ENCODE data around the gene FN1.

Gene FN1

DNA sequence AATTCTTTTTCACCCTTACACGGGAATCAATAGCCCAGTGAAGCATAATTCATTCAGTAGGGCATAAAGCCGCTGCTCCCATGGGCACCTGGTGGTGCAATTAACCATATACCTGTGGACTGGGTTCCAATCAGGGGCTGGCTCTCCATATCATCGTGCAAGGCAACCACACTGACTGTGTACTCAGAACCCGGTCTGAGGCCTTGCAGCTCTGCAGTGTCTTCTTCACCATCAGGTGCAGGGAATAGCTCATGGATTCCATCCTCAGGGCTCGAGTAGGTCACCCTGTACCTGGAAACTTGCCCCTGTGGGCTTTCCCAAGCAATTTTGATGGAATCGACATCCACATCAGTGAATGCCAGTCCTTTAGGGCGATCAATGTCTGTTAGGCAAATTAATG lies 55.2 kb downstream of the FN1 start:
- Mint-ChIP-seq H3K36me3 (peaks cover 2 to 3% of the 10 kb centered on the region in 2 donors), H3K27me3 (no peaks in the 10 kb centered on the region), H3K4me1 (no peaks in the 10 kb centered on the region), H3K27ac (no peak overlapping the region), H3K9me3 (no peaks in the 10 kb centered on the region), H3K4me3 (no peak overlapping the region)
- DNase-seq = no peak
- ATAC-seq (replicated peaks) = no peak

DNA sequence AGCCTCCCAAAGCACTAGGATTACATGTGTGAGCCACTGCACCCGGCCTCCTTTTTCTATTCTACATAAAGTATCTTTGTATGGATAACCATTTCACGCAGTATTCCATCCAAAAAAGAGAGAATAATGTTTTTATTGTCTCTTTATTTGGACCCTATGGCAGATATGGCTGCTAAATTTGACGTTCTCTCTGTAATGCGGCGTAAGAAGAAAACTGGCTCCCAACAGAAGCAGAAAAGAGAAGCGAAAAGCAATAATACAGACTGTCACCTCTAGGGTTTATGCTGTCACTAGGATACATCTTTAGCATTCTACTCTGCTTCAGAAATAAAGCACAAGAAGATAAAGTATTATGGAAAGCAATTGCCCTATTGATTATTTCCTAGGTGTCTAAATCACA lies 55.9 kb downstream of the FN1 start:
- DNase-seq (no peak), ATAC-seq (replicated peaks) (no peak)
- H3K27me3 Mint-ChIP-seq = no peaks in the 10 kb centered on the region
- H3K9me3 Mint-ChIP-seq = no peaks in the 10 kb centered on the region
- no peak overlapping the region for H3K4me3 Mint-ChIP-seq
- peaks cover 3% of the 10 kb centered on the region in 2 donors for H3K36me3 Mint-ChIP-seq
- no peaks in the 10 kb centered on the region for H3K4me1 Mint-ChIP-seq
- no peak overlapping the region for H3K27ac Mint-ChIP-seq

DNA sequence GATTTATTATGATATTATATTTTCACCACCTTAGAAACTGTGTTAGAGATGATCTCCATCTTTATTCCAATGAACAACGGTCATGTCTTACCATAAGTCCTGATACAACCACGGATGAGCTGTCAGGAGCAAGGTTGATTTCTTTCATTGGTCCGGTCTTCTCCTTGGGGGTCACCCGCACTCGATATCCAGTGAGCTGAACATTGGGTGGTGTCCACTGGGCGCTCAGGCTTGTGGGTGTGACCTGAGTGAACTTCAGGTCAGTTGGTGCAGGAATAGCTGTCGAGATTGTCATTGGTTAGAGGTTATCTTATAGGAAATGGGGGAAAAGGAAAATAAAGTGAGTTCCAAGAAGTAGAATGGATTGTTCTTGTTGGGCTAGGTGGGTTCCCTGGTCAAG lies 56.8 kb downstream of the FN1 start:
- DNase-seq = no peak
- ATAC-seq (replicated peaks) = no peak
- Mint-ChIP-seq H3K36me3 (peaks cover 12% of the 10 kb centered on the region in 2 donors), H3K9me3 (peaks cover 0 to 7% of the 10 kb centered on the region in 2 donors), H3K27me3 (no peaks in the 10 kb centered on the region), H3K4me1 (no peaks in the 10 kb centered on the region), H3K27ac (no peak overlapping the region), H3K4me3 (no peak overlapping the region)

DNA sequence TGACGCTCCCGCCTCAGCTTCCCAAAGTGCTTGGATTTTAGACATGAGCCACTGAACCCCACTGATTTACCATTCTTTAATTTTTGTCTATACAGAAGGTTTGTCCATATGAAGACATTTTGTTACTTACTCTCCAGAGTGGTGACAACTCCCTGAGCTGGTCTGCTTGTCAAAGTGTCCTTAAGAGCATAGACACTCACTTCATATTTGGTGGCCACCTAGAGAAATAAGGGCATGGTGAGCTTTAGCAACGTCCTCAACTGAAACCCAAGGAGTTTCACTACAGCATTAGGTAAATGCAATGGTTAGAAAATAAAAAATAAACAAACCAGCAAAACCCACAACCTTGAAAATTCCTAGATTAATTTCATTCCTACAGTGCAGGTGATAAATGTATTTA lies 57.8 kb downstream of the FN1 start:
- Mint-ChIP-seq H3K36me3 (peaks cover 18 to 22% of the 10 kb centered on the region in 2 donors), H3K27ac (no peak overlapping the region), H3K9me3 (peaks cover 0 to 7% of the 10 kb centered on the region in 2 donors), H3K4me1 (no peaks in the 10 kb centered on the region), H3K4me3 (no peak overlapping the region), H3K27me3 (no peaks in the 10 kb centered on the region)
- no peak for DNase-seq
- ATAC-seq (replicated peaks) = no peak

DNA sequence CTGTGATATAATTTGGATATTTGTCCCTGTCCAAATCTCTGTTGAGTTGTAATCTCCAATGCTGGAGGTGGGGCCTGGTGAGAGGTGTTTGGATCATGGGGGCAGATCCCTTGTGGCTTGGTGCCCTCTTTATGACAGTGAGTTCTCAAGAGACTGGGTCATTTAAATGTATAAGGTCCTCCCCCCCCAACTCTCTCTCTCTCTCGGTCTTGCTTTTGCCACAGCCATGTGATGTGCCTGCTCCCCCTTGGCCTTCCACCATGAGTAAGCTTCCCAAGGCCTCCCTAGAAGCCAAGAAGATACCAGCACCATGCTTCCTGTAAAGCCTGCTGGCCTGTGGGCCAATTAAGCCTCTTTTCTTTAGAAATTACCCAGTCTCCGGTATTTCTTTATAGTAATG lies 58.6 kb downstream of the FN1 start:
- Mint-ChIP-seq H3K36me3 (peaks cover 18 to 22% of the 10 kb centered on the region in 2 donors), H3K4me1 (no peaks in the 10 kb centered on the region)

DNA sequence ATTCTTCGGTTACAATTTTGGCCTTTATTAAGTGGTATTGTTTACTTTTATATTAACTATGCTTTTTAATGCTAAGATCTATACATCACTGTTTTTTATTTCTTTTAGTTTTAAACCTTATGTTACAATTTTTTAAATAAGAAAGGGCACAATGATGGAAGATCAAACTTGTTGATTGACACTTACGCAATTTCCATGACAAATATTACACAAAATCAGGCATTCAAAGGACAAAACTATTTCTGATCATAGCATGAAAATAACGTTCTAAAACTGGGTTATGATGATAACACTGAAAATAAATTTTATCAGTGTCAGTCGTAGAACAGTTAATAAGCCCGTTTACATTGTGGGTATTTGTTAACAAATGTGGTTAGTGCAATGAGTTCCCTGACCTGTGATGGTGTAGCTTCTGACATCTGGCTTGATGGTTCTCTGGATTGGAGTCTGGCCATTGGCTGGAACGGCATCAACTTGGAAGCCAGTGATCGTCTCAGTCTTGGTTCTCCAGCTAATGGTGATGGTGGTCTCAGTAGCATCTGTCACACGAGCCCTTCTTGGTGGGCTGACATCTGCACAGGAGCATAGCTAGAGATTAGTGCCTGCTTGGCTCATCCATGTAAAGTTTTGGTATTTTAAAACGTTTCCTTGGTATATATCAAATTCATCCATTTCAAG lies 59.6 kb downstream of the FN1 start:
- Mint-ChIP-seq H3K4me1 (no peaks in the 10 kb centered on the region), H3K27me3 (no peaks in the 10 kb centered on the region), H3K27ac (no peak overlapping the region), H3K36me3 (peaks cover 21 to 22% of the 10 kb centered on the region in 2 donors), H3K4me3 (no peak overlapping the region), H3K9me3 (peaks cover 0 to 7% of the 10 kb centered on the region in 2 donors)
- ATAC-seq (replicated peaks) (no peak), DNase-seq (no peak)

More for the DNA sequence above, 58.6 kb downstream of the FN1 start:
- DNase-seq (no peak), ATAC-seq (replicated peaks) (no peak)
- Mint-ChIP-seq H3K4me3 (no peak overlapping the region), H3K9me3 (peaks cover 0 to 7% of the 10 kb centered on the region in 2 donors), H3K27ac (no peak overlapping the region), H3K27me3 (no peaks in the 10 kb centered on the region)

DNA sequence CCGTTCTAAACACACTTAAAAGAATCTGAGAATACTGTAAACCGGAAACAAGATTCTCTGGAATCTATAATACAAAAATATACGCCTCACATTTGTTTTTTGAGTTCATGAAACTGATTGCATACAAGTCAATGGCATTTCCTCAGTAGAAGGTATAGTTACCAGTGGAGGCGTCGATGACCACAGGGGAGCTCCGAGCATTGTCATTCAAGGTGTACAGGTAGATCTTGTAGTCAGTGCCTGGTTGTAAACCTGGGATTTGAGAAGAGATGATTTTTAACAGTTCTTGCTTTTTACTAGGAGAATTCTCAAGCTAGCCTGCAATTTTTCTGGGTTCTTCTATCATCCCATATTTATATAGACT lies 60.4 kb downstream of the FN1 start:
- no peaks in the 10 kb centered on the region for H3K27me3 Mint-ChIP-seq
- DNase-seq = no peak
- H3K36me3 Mint-ChIP-seq = peaks cover 21 to 22% of the 10 kb centered on the region in 2 donors
- H3K4me3 Mint-ChIP-seq = no peak overlapping the region
- peaks cover 0 to 7% of the 10 kb centered on the region in 2 donors for H3K9me3 Mint-ChIP-seq
- no peak overlapping the region for H3K27ac Mint-ChIP-seq
- no peaks in the 10 kb centered on the region for H3K4me1 Mint-ChIP-seq
- ATAC-seq (replicated peaks) = no peak

DNA sequence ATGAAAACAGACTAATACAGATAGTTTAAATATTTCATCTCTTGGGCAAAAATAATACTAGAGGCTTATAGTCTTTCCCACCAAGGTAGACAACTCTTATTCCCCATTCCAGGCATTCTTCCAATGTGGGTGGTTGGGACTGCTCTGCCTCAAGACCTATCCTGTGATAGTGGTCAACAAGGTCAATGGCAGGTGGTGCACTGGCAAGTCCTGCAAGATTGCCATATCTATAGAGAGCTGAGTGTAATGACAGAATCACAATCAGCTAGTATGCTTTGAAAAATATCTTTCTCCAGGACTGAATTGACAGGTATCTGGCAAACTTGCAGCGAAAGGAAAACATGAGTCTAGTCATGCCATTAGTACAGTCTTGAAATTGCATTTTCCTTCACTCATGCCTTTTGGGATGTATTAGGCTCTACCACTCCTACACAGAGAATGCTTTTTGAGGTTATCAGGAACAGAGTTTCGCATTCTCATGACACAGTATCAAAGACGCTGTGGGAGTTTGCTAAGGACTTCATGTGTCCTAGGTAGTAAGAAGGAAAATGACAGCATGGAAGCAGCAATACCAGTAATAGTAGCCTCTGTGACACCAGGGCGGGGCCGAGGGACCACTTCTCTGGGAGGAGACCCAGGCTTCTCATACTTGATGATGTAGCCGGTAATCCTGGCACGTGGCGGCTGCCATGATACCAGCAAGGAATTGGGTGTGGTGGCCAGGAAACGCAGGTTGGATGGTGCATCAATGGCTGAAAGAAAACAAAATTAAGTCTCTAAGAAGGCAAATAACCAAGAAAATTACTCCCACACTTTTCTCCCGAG lies 61.0 kb downstream of the FN1 start:
- H3K4me1 Mint-ChIP-seq = no peaks in the 10 kb centered on the region
- H3K27me3 Mint-ChIP-seq = no peaks in the 10 kb centered on the region
- no peak for DNase-seq
- no peak overlapping the region for H3K27ac Mint-ChIP-seq
- no peak for ATAC-seq (replicated peaks)
- peaks cover 0 to 9% of the 10 kb centered on the region in 2 donors for H3K9me3 Mint-ChIP-seq
- no peak overlapping the region for H3K4me3 Mint-ChIP-seq
- peaks cover 21 to 25% of the 10 kb centered on the region in 2 donors for H3K36me3 Mint-ChIP-seq

DNA sequence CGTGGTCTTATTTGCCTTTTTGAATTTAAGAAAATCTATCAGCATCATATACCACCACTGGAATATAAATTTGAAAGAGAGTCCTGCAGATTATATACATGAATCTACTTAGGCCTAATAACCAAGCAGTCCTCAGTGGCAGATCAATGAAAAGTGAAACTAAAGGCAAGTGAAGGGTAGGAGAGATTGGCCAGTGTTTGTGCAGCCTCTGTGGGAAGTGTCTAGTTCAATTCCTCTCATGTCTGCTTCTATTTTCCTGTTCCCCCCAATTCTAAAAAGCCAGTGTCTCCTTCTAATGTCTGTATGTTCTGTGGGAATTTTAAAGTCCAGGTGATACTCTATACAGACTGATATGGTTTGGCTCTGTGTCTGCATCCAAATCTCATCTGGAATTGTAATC lies 61.9 kb downstream of the FN1 start:
- H3K9me3 Mint-ChIP-seq = peaks cover 0 to 9% of the 10 kb centered on the region in 2 donors
- no peak for DNase-seq
- H3K4me1 Mint-ChIP-seq = no peaks in the 10 kb centered on the region
- peaks cover 21 to 25% of the 10 kb centered on the region in 2 donors for H3K36me3 Mint-ChIP-seq
- H3K4me3 Mint-ChIP-seq = no peak overlapping the region
- no peaks in the 10 kb centered on the region for H3K27me3 Mint-ChIP-seq
- ATAC-seq (replicated peaks) = no peak
- no peak overlapping the region for H3K27ac Mint-ChIP-seq

DNA sequence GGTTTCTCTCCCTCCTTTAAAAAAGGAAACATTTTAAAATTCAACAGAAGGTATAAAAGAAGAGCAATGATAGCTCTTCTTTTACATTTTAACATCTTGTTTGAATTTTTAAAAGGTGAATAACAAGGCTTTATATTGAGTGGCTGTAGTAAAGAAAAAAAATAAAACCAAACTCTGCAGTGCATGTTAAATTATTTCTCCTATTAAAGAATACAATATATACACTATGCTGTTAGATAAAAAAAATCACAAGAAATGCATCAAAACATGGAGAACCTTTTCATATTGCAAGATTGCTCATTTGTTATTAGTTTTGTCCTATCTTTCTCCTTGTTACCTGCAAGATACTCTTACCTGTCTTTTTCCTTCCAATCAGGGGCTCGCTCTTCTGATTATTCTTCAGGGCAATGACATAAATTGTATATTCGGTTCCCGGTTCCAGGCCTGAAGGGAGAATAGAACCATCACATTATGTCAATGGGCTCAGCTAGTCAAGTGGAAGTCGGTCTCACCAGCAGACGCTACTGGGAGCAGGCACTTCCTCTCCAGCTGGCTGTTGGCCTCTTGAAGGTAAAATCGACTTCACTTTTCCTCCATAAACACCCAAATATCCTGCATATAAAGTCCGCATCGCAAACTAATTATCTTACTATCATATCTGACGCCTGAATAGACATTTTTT lies 62.8 kb downstream of the FN1 start:
- H3K9me3 Mint-ChIP-seq = peaks cover 0 to 9% of the 10 kb centered on the region in 2 donors
- no peak overlapping the region for H3K27ac Mint-ChIP-seq
- ATAC-seq (replicated peaks) (no peak), DNase-seq (no peak)
- peaks cover 21 to 26% of the 10 kb centered on the region in 2 donors for H3K36me3 Mint-ChIP-seq
- H3K4me3 Mint-ChIP-seq = no peak overlapping the region
- H3K27me3 Mint-ChIP-seq = no peaks in the 10 kb centered on the region
- H3K4me1 Mint-ChIP-seq = no peaks in the 10 kb centered on the region

DNA sequence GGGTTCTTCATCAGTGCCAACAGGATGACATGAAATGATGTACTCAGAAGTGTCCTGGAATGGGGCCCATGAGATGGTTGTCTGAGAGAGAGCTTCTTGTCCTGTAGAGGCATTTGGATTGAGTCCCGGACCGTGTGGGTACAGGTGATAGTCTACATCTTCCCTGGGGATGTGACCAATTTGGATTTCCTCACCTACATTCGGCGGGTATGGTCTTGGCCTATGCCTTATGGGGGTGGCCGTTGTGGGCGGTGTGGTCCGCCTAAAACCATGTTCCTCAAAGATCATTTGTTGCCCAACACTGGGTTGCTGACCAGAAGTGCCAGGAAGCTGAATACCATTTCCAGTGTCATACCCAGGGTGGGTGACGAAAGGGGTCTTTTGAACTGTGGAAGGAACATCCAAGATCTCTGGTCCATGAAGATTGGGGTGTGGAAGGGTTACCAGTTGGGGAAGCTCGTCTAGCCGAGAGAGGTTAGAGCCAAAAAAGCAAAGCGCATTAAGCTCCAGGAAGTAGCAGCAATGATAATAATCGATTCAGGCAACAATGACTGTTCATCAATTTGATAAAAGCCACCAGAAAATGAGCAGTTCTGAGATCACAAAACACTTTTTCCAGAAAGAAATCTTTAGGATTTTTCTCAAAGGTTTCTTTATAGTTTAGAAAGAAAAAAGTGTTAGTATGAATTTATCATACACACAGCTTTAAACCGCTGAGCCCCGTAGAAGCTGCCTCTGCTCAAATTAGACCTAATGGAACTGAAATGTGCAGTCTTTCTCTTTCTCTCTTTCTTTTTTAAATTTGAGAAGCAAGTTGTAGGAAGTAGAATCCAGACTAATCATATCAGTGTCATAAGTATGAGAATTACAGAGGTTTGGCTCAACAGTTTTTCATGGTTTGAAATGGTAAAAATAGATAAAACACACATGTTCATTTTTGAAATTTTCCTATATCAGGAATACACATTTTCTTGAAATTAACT lies 63.7 kb downstream of the FN1 start:
- Mint-ChIP-seq H3K36me3 (peaks cover 24 to 25% of the 10 kb centered on the region in 2 donors), H3K4me1 (no peaks in the 10 kb centered on the region), H3K4me3 (no peak overlapping the region), H3K9me3 (peaks cover 0 to 9% of the 10 kb centered on the region in 2 donors), H3K27me3 (no peaks in the 10 kb centered on the region), H3K27ac (peak overlapping the region; percentile 38)
- no peak for ATAC-seq (replicated peaks)
- DNase-seq = no peak

DNA sequence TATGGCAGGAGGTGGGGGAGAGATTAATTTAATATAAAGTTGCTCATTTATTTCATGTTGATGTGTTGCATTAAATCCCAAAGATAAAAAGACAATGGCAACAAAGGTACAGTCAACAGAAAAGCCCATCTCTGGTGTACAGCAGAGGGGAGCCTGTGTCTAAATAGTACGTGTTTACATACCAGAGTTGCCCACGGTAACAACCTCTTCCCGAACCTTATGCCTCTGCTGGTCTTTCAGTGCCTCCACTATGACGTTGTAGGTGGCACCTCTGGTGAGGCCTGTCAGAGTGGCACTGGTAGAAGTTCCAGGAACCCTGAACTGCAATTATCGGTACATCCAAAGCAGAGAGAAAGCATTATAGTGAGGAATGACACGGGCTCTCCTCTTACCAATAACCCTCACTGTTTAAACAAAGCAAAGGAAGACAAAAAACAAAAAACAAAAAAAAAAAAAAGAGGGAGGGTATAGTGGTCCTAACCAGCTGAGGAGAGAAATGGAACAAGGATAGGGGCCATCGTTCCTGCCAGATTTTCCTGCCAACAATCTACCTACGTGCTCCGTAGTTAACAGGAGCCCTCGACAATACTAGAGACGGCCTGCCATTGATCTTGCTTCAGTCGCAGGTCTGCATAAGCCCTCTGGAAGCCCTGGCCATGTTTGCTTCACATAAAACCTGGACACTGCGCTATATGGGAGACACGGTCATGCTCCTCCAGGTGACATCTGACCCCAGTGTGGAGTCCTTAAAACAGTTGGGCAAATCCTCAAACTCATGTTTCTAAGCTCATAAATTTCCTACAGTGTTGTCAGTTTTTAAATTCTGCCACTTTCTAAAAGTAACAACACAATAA lies 65.5 kb downstream of the FN1 start:
- H3K4me3 Mint-ChIP-seq = no peak overlapping the region
- H3K27me3 Mint-ChIP-seq = no peaks in the 10 kb centered on the region
- H3K27ac Mint-ChIP-seq = no peak overlapping the region
- peaks cover 0 to 2% of the 10 kb centered on the region in 2 donors for H3K4me1 Mint-ChIP-seq
- ATAC-seq (replicated peaks) = no peak
- H3K9me3 Mint-ChIP-seq = peaks cover 0 to 9% of the 10 kb centered on the region in 2 donors
- peaks cover 26 to 27% of the 10 kb centered on the region in 2 donors for H3K36me3 Mint-ChIP-seq
- no peak for DNase-seq

DNA sequence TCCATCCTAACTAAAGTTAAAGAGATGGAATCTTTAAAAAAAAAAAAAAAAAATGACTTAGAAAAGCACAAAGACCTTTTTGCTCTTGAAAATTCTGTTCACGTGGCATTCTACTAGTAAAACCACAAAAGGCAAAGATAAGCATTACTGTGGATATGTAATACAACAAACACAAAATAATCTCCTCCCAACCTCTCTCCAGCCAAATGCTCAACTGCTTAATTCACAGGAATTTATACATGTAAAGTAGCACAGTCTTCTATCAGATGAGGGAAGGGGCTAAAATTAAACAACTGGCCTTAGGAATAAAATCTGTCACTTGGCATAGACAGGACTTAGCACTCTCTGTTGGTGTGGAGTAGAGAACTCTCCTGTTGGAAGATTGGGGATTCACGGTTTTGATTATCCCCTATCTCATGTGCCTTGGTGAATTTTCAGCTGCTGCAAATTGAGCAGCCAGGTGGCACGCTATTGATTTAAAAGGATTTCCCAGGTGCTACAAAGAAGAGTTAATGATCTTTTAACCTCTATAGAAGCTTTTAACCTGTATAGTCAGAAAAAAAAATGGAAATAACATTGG lies 66.6 kb downstream of the FN1 start:
- peaks cover 0 to 7% of the 10 kb centered on the region in 2 donors for H3K4me1 Mint-ChIP-seq
- H3K9me3 Mint-ChIP-seq = peaks cover 0 to 4% of the 10 kb centered on the region in 2 donors
- DNase-seq (no peak), ATAC-seq (replicated peaks) (no peak)
- peaks cover 26% of the 10 kb centered on the region in 2 donors for H3K36me3 Mint-ChIP-seq
- no peak overlapping the region for H3K27ac Mint-ChIP-seq
- H3K4me3 Mint-ChIP-seq = no peak overlapping the region
- no peaks in the 10 kb centered on the region for H3K27me3 Mint-ChIP-seq
